HG03521 (cell line): ENCODE results near the gene CRTAP.
"Not testable (repeated sequence)": the region's sequence is repeated elsewhere in the genome, so short reads cannot be mapped to it uniquely, and the experiment has no call there.

Source experiments
- ATAC-seq: cut with Tn5 transposase; IDR thresholded peaks from one replicate; pipeline ENCODE4 v1.9.1; 2021; ENCODE audit warnings: mild to moderate bottlenecking, moderate library complexity; ENCODE audit not compliant: unreplicated experiment

Gene CRTAP

GRCh38 chr3:33173103-33173502 is 59.3 kb downstream of the CRTAP start:
- no peak for ATAC-seq

GRCh38 chr3:33173672-33174071 is 59.9 kb downstream of the CRTAP start:
- no peak for ATAC-seq

- ATAC-seq: no peak
These were observed 60.3 kb downstream of the CRTAP start for GRCh38 chr3:33174095-33174494.

GRCh38 chr3:33174711-33175414 is 61.0 kb downstream of the CRTAP start:
- no peak for ATAC-seq

- no peak for ATAC-seq
These were observed 65.3 kb downstream of the CRTAP start for GRCh38 chr3:33179132-33179531.

- no peak for ATAC-seq
These were observed 67.4 kb downstream of the CRTAP start for GRCh38 chr3:33181229-33181628.

GRCh38 chr3:33181641-33182040 is 67.8 kb downstream of the CRTAP start:
- not testable (repeated sequence) for ATAC-seq

GRCh38 chr3:33184863-33185262 is 71.0 kb downstream of the CRTAP start:
- no peak for ATAC-seq

GRCh38 chr3:33186524-33187367 is 72.9 kb downstream of the CRTAP start:
- ATAC-seq: no peak

- ATAC-seq: no peak
These were observed 73.5 kb downstream of the CRTAP start for GRCh38 chr3:33187368-33187634.

- ATAC-seq: no peak
These were observed 80.5 kb downstream of the CRTAP start for GRCh38 chr3:33194303-33194702.

- ATAC-seq: no peak
These were observed 82.7 kb downstream of the CRTAP start for GRCh38 chr3:33196538-33196937.
